Measurements from ENCODE around the gene SLC37A4.

GRCh38 chr11:119061256-119061655, 30.6 kb upstream of the SLC37A4 start:
- TF ChIP-seq CTCF (IDR thresholded peaks at IDR 0.05) (no peak), POLR2AphosphoS5 (IDR thresholded peaks at IDR 0.05; ENCODE audit: insufficient read depth in 1 of 2, low read depth in 1 of 2) (no peak), POLR2A (IDR thresholded peaks at IDR 0.05) (no peak)
